ENCODE data around the gene NMT1. TPM values are rescaled to one million over a fixed set of nuclear protein-coding genes. Genes with fewer than 3 reads are reported as not detected.
A peak's percentile ranks its signal among the peaks of the same experiment; 100 is the strongest.
"Not testable (repeated sequence)": the region's sequence is repeated elsewhere in the genome, so short reads cannot be mapped to it uniquely, and the experiment has no call there.

Gene NMT1
- total RNA-seq, 1 experiment from 2014 or later: 152 TPM

GRCh38 chr17:45051720-45052051 lies 9.4 kb upstream of the NMT1 start:
- H3K27me3 Mint-ChIP-seq (ENCODE audit: low read depth); DNase-seq (ENCODE audit: low spot score); POLR2A ChIA-PET; H3K9me3 Mint-ChIP-seq; H3K4me3 Mint-ChIP-seq; ATAC-seq; H3K36me3 Mint-ChIP-seq; H3K27ac Mint-ChIP-seq; CTCF ChIA-PET: not testable (repeated sequence)
- TF ChIP-seq, protein P1, sequence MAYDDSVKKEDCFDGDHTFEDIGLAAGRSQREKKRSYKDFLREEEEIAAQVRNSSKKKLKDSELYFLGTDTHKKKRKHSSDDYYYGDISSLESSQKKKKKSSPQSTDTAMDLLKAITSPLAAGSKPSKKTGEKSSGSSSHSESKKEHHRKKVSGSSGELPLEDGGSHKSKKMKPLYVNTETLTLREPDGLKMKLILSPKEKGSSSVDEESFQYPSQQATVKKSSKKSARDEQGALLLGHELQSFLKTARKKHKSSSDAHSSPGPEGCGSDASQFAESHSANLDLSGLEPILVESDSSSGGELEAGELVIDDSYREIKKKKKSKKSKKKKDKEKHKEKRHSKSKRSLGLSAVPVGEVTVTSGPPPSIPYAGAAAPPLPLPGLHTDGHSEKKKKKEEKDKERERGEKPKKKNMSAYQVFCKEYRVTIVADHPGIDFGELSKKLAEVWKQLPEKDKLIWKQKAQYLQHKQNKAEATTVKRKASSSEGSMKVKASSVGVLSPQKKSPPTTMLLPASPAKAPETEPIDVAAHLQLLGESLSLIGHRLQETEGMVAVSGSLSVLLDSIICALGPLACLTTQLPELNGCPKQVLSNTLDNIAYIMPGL (CRISPR knock-in tag; IDR thresholded peaks at IDR 0.05): 0 out of 2 replicates have a peak, but pooled peaks have one; percentile 13
- H3K4me1 Mint-ChIP-seq: peaks cover 23% of the 10 kb centered on the region

- H3K27ac Mint-ChIP-seq: peak overlapping the region; percentile 86
- CTCF ChIA-PET: interaction anchor here (0.6 kb wide), 1 partner anchor 134 kb away, joined by 3 read pairs; no protein-coding TSS in a partner anchor
- H3K36me3 Mint-ChIP-seq: no peaks in the 10 kb centered on the region
- H3K27me3 Mint-ChIP-seq (ENCODE audit: low read depth): no peaks in the 10 kb centered on the region
- peak; percentile 55 for DNase-seq (ENCODE audit: low spot score)
- no peak; the same call in none of the 2 replicates for ATAC-seq
- no peaks in the 10 kb centered on the region for H3K9me3 Mint-ChIP-seq
- H3K4me1 Mint-ChIP-seq: peaks cover 18% of the 10 kb centered on the region
- H3K4me3 Mint-ChIP-seq: peak overlapping the region; percentile 71
- POLR2A ChIA-PET: no interaction called here
- no peak for TF ChIP-seq MAX (CRISPR knock-in tag; IDR thresholded peaks at IDR 0.05)
- TF ChIP-seq ZNF423 (CRISPR knock-in tag; IDR thresholded peaks at IDR 0.05): no peak
- TF ChIP-seq E2F5 (CRISPR knock-in tag; IDR thresholded peaks at IDR 0.05): no peak
- TF ChIP-seq CBFB (CRISPR knock-in tag; IDR thresholded peaks at IDR 0.05; ENCODE audit: low read depth): no peak
- TF ChIP-seq, protein P2, sequence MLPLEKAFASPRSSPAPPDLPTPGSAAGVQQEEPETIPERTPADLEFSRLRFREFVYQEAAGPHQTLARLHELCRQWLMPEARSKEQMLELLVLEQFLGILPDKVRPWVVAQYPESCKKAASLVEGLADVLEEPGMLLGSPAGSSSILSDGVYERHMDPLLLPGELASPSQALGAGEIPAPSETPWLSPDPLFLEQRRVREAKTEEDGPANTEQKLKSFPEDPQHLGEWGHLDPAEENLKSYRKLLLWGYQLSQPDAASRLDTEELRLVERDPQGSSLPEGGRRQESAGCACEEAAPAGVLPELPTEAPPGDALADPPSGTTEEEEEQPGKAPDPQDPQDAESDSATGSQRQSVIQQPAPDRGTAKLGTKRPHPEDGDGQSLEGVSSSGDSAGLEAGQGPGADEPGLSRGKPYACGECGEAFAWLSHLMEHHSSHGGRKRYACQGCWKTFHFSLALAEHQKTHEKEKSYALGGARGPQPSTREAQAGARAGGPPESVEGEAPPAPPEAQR (CRISPR knock-in tag; IDR thresholded peaks at IDR 0.05): no peak
- no peak for TF ChIP-seq FOXP1 (CRISPR knock-in tag; IDR thresholded peaks at IDR 0.05; ENCODE audit: borderline replicate concordance)
- no peak for TF ChIP-seq ELF4 (CRISPR knock-in tag; IDR thresholded peaks at IDR 0.05; ENCODE audit: low read depth)
- no peak for TF ChIP-seq MYBL2 (CRISPR knock-in tag; IDR thresholded peaks at IDR 0.05)
- TF ChIP-seq GTF2I (CRISPR knock-in tag; conservative IDR thresholded peaks at IDR 0.05): no peak
- TF ChIP-seq MXD4 (CRISPR knock-in tag; IDR thresholded peaks at IDR 0.05; ENCODE audit: borderline replicate concordance): no peak
- TF ChIP-seq ZNF281 (CRISPR knock-in tag; IDR thresholded peaks at IDR 0.05): no peak
- TF ChIP-seq ZNF416 (CRISPR knock-in tag; IDR thresholded peaks at IDR 0.05): no peak
- TF ChIP-seq, protein P3, sequence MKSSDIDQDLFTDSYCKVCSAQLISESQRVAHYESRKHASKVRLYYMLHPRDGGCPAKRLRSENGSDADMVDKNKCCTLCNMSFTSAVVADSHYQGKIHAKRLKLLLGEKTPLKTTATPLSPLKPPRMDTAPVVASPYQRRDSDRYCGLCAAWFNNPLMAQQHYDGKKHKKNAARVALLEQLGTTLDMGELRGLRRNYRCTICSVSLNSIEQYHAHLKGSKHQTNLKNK (CRISPR knock-in tag; IDR thresholded peaks at IDR 0.05): peak; percentile 86; the same call in 1 of the 2 replicates
- 0 out of 2 replicates have a peak, but pooled peaks have one; percentile 11 for TF ChIP-seq USF1 (CRISPR knock-in tag; IDR thresholded peaks at IDR 0.05)
- no peak for TF ChIP-seq HMGA2 (CRISPR knock-in tag; IDR thresholded peaks at IDR 0.05)
- no peak for TF ChIP-seq FOXJ3 (CRISPR knock-in tag; IDR thresholded peaks at IDR 0.05; ENCODE audit: borderline replicate concordance)
- TF ChIP-seq TP53 (CRISPR knock-in tag; IDR thresholded peaks at IDR 0.05): no peak
- no peak for TF ChIP-seq ATF1 (CRISPR knock-in tag; IDR thresholded peaks at IDR 0.05)
- no peak for TF ChIP-seq ZNF425 (CRISPR knock-in tag; conservative IDR thresholded peaks at IDR 0.05)
- TF ChIP-seq, protein P4, sequence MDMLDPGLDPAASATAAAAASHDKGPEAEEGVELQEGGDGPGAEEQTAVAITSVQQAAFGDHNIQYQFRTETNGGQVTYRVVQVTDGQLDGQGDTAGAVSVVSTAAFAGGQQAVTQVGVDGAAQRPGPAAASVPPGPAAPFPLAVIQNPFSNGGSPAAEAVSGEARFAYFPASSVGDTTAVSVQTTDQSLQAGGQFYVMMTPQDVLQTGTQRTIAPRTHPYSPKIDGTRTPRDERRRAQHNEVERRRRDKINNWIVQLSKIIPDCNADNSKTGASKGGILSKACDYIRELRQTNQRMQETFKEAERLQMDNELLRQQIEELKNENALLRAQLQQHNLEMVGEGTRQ (CRISPR knock-in tag; IDR thresholded peaks at IDR 0.05): peak; percentile 61
Observed at GRCh38 chr17:45052052-45052772, 8.9 kb upstream of the NMT1 start.
